Heart left ventricle (tissue), 16 donors: Measurements from ENCODE around the gene RFC5. TPM values are rescaled to one million over a fixed set of nuclear protein-coding genes. Genes with fewer than 3 reads are reported as not detected.
"Not testable (repeated sequence)": the region's sequence is repeated elsewhere in the genome, so short reads cannot be mapped to it uniquely, and the experiment has no call there.

Experiments used
- ATAC-seq, 4 donors: fragments of 200-7000 bp; cut with Tn5 transposase; one replicate each; pipeline ENCODE4 v1.9.1; 2020 to 2022; ENCODE audit warnings: moderate library complexity in 4 of 4, mild to moderate bottlenecking in 3 of 4, moderate number of reproducible peaks in 1 of 4
- DNase-seq, 5 donors: peaks; one replicate each; pipeline ENCODE4 v3.0.0-alpha.2; 2020
- H3K27ac ChIP-seq, 12 donors: fragments of 200-600 bp; sonication (generic) in 4 of 12; one replicate each; pipeline versions ENCODE4 v1.5.0 to v1.8.0; 2016 to 2022; ENCODE audit warnings: mild to moderate bottlenecking in 2 of 12
- H3K27me3 ChIP-seq, 9 donors: fragments of 200-600 bp; sonication (generic) in 2 of 9; one replicate each; pipeline versions ENCODE4 v1.5.1 to v1.8.0; 2016 to 2022; ENCODE audit warnings: mild to moderate bottlenecking in 3 of 9
- H3K36me3 ChIP-seq, 9 donors: fragments of 200-600 bp; sonication (generic) in 2 of 9; one replicate each; pipeline versions ENCODE4 v1.5.0 to v1.8.0; 2018 to 2022; ENCODE audit warnings: mild to moderate bottlenecking in 2 of 9
- H3K4me1 ChIP-seq, 12 donors: fragments of 200-600 bp; sonication (generic) in 4 of 12; one replicate each; pipeline versions ENCODE4 v1.5.0 to v1.8.0; 2016 to 2022; ENCODE audit warnings: mild to moderate bottlenecking in 3 of 12
- H3K4me3 ChIP-seq, 12 donors: fragments of 200-600 bp; sonication (generic) in 4 of 12; one replicate each; pipeline versions ENCODE4 v1.5.0 to v1.8.0; 2017 to 2022; ENCODE audit warnings: mild to moderate bottlenecking in 9 of 12, moderate library complexity in 4 of 12
- H3K9me3 ChIP-seq, 12 donors: fragments of 200-600 bp; sonication (generic) in 4 of 12; one replicate each; pipeline versions ENCODE4 v1.5.0 to v1.8.0; 2016 to 2022; ENCODE audit warnings: mild to moderate bottlenecking in 1 of 12
- POLR2A ChIP-seq, 2 donors: fragments of 450-650 bp; IDR thresholded peaks; one replicate each; pipeline ENCODE4 v1.6.1; 2017; ENCODE audit warnings: antibody characterized with exemption in 2 of 2, mild to moderate bottlenecking in 2 of 2, moderate library complexity in 2 of 2
- WGBS, 4 donors: extraction: QIAGEN DNeasy Blood & Tissue Kit in 2 of 4; methylation state at CpG; one replicate each; pipeline versions ENCODE4 v1.1.5 to v1.1.7; 2013 to 2018; 5-methylcytosine and 5-hydroxymethylcytosine counted together
- intact Hi-C, 10 donors: fragments of 100-400 bp; cut with DNase I; formaldehyde crosslinking; loops; one replicate each; pipeline versions ENCODE4 v1.11.1 to v1.14.2; 2022
- polyA plus RNA-seq, 2 donors: library from polyadenylated mRNA; stranded (reverse); fragments of 200-250 nt; gene quantifications; one replicate each; pipeline ENCODE4 v1.2.3, GENCODE V29; 2013
- total RNA-seq, 9 donors: library from RNA; depleted of rRNA in 2 of 9; stranded (reverse); fragments of >200 nt in 2 of 9; fragmentation: NEBNext Ultra II Directional in 3 of 9; extraction: Animal tissue kit (Norgen Biotek cat#: 25700) in 3 of 9; gene quantifications; one replicate each; pipeline versions ENCODE4 v1.1.0 to v1.2.4, GENCODE V29; 2016 to 2023
- TF ChIP-seq, protein P1 (sequence below), 12 donors: fragments of 200-600 bp; sonication (generic) in 4 of 12; IDR thresholded peaks; one replicate each; pipeline versions ENCODE4 v1.5.0 to v1.8.0; 2018 to 2022; ENCODE audit warnings: antibody characterized with exemption in 12 of 12, mild to moderate bottlenecking in 5 of 12
- donor health status: ischemic (EF 13 %, LVEDD 7.1; RV severe dilation, severe dysfunction).
- donor health status: healthy with polysubstance abuse.
- donor health status: DM: no; HTN: yes; CAD: no.
- donor health status: DM: no; HTN: no; CAD: no.
- donor health status: ischemic (EF 25% LVEDD 6.9; RV normal size, moderate dysfunction).
- donor health status: ischemic (EF 25% LVEDD 5.7; RV mildly dilated, moderate dysfunction).
- donor health status: healthy.
- donor health status: DM: yes; HTN: yes; CAD: no.
- donor health status: ischemic (EF 35%, LVEDD 5.7; RV mildly dilated, moderate dysfunction).
- donor health status: nonischemic (EF 11% LVEDD 7.7; RV severe dilation, severe dysfunction).
- donor health status: DM: yes; HTN: yes; CAD: no.
- donor health status: PGD.
- donor health status: ischemic (EF 29% LVEDD 5.4; RV normal size, mild dysfunction).
- donor health status: nonischemic (EF 23%, LVEDD 6.1; RV moderate dilation, normal function).

The RFC5 gene
- total and polyA plus RNA-seq, 11 donors = 2.3 to 8.2 (median 4.7) TPM

GRCh38 chr12:117985182-117985581 is 31.3 kb upstream of the RFC5 start:
- intact Hi-C loops = no loop called here
- no peak overlapping the region for H3K27ac ChIP-seq
- peaks cover 0 to 26% (median 3%) of the 10 kb centered on the region in 9 donors for H3K27me3 ChIP-seq
- ATAC-seq (no peak), DNase-seq (no peak)
- TF ChIP-seq, protein P1, sequence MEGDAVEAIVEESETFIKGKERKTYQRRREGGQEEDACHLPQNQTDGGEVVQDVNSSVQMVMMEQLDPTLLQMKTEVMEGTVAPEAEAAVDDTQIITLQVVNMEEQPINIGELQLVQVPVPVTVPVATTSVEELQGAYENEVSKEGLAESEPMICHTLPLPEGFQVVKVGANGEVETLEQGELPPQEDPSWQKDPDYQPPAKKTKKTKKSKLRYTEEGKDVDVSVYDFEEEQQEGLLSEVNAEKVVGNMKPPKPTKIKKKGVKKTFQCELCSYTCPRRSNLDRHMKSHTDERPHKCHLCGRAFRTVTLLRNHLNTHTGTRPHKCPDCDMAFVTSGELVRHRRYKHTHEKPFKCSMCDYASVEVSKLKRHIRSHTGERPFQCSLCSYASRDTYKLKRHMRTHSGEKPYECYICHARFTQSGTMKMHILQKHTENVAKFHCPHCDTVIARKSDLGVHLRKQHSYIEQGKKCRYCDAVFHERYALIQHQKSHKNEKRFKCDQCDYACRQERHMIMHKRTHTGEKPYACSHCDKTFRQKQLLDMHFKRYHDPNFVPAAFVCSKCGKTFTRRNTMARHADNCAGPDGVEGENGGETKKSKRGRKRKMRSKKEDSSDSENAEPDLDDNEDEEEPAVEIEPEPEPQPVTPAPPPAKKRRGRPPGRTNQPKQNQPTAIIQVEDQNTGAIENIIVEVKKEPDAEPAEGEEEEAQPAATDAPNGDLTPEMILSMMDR (IDR thresholded peaks at IDR 0.05) = no peak
- no peak for TF ChIP-seq POLR2A (IDR thresholded peaks at IDR 0.05)
- no peak overlapping the region for H3K4me3 ChIP-seq
- 75 to 90% (median 82%) methylated on average over 2 of the region's 2 CpGs for WGBS, 4 donors
- no peaks in the 10 kb centered on the region for H3K4me1 ChIP-seq
- no peaks in the 10 kb centered on the region for H3K36me3 ChIP-seq
- H3K9me3 ChIP-seq = no peaks in the 10 kb centered on the region

- no peak for DNase-seq
- peaks cover 0 to 26% (median 3%) of the 10 kb centered on the region in 9 donors for H3K27me3 ChIP-seq
- H3K9me3 ChIP-seq = no peaks in the 10 kb centered on the region
- no peaks in the 10 kb centered on the region for H3K4me1 ChIP-seq
- WGBS, 4 donors = 74 to 84% (median 78%) methylated on average over 4 of the region's 4 CpGs
- TF ChIP-seq, protein P1 (IDR thresholded peaks at IDR 0.05) = no peak
- TF ChIP-seq POLR2A (IDR thresholded peaks at IDR 0.05) = no peak
- no peak overlapping the region for H3K4me3 ChIP-seq
- intact Hi-C loops = no loop called here
- ATAC-seq = no peak
- no peak overlapping the region for H3K27ac ChIP-seq
- H3K36me3 ChIP-seq = no peaks in the 10 kb centered on the region
Observed at GRCh38 chr12:117986705-117987469, 29.6 kb upstream of the RFC5 start.

DNA sequence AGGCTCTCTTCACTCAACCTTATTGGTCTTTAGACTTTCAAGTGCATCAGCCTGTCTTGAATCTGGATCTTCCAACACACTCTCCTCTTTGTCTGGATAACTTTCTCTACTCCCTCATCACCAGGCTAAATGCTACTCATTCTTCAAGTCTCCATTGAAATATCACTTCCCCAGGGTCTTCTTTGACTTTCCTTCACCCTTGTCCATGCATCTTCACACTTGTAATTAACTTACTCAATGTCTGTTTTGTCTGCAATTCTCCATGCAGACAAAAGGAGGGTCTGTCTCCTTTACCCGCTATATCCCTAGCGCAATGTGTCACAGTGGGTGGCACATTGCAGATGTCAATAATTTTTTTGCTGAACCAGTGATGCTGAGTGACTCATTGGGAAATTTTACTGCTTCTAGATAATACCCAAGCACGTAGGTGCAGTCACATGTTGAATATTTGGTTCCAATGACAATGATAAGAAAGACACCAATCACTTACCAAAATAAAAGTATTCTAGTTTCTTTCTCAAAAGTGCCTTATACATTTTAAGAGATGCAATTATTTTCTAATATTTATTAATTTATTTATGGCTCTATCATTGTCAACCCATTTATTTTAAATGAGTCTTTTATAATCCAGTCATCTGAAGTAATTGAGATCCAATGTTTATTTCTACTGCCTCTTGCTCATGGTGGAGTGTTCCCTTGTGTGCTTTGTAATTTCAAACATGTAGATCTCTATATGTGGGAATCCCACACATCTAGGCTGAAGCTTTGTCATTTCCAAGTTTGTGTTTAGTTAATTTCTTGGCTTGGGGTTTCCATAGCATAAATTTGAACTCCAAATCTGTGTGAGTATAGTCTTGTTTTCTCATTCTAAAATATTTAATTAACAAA is 21.7 kb upstream of the RFC5 start:
- Histone ChIP-seq H3K9me3 (peaks cover 0 to 11% (median 0%) of the 10 kb centered on the region in 12 donors), H3K36me3 (no peaks in the 10 kb centered on the region), H3K4me1 (no peaks in the 10 kb centered on the region), H3K27ac (no peak overlapping the region), H3K27me3 (peaks cover 0 to 8% (median 0%) of the 10 kb centered on the region in 9 donors), H3K4me3 (no peak overlapping the region)
- no peak for ATAC-seq
- intact Hi-C loops = no loop called here
- 74 to 82% (median 76%) methylated on average over 3 of the region's 3 CpGs for WGBS, 4 donors
- no peak for DNase-seq
- no peak for TF ChIP-seq POLR2A (IDR thresholded peaks at IDR 0.05)
- TF ChIP-seq, protein P1 (IDR thresholded peaks at IDR 0.05) = no peak

GRCh38 chr12:117998719-117999118 is 17.8 kb upstream of the RFC5 start:
- no peak for ATAC-seq
- no peaks in the 10 kb centered on the region for H3K36me3 ChIP-seq
- no peak overlapping the region for H3K27ac ChIP-seq
- TF ChIP-seq POLR2A (IDR thresholded peaks at IDR 0.05) = no peak
- TF ChIP-seq, protein P1 (IDR thresholded peaks at IDR 0.05) = no peak
- no peaks in the 10 kb centered on the region for H3K27me3 ChIP-seq
- no peaks in the 10 kb centered on the region for H3K4me1 ChIP-seq
- intact Hi-C loops = no loop called here
- DNase-seq = no peak
- H3K4me3 ChIP-seq = no peak overlapping the region
- 86 to 96% (median 92%) methylated on average over 2 of the region's 2 CpGs for whole genome bisulfite sequencing, 4 donors
- H3K9me3 ChIP-seq = peaks cover 0 to 11% (median 0%) of the 10 kb centered on the region in 12 donors

GRCh38 chr12:117999806-118000205 is 16.7 kb upstream of the RFC5 start:
- H3K4me3 ChIP-seq, H3K36me3 ChIP-seq, H3K4me1 ChIP-seq, intact Hi-C loops, H3K27me3 ChIP-seq, DNase-seq, H3K9me3 ChIP-seq, H3K27ac ChIP-seq, ATAC-seq: not testable (repeated sequence)
- WGBS, 4 donors = 53 to 63% (median 59%) methylated on average over 2 of the region's 2 CpGs
